CD14-positive monocyte (primary cell): Measurements from ENCODE around the gene TUT7. TPM values are rescaled to one million over a fixed set of nuclear protein-coding genes. Genes with fewer than 3 reads are reported as not detected.

Source experiments
- DNase-seq, 3 donors: peaks; one replicate each; pipeline ENCODE4 v3.0.0-alpha.2; 2011 to 2022
- H2AFZ ChIP-seq: 2 replicates; pipeline ENCODE4 v1.6.0; 2012; ENCODE audit warnings: mild to moderate bottlenecking, low read depth, low read length, inconsistent platforms; ENCODE audit not compliant: insufficient read depth, poor library complexity, severe bottlenecking
- H3K27ac ChIP-seq, 2 donors: 1 replicate in 1 of 2; 2 replicates in 1 of 2; pipeline ENCODE4 v1.5.1; 2012 to 2013; ENCODE audit warnings: low read length in 2 of 2, control low read depth in 1 of 2, inconsistent platforms in 1 of 2, low read depth in 1 of 2, mild to moderate bottlenecking in 1 of 2
- H3K27me3 ChIP-seq, 2 donors: one replicate each; pipeline versions ENCODE4 v1.6.0 to v1.6.1; 2011 to 2013; ENCODE audit warnings: low read length in 2 of 2; ENCODE audit not compliant: control insufficient read depth in 2 of 2, insufficient read depth in 2 of 2
- H3K36me3 ChIP-seq, 2 donors: replicated peaks in 1 of 2; 1 replicate in 1 of 2; 2 replicates in 1 of 2; pipeline versions ENCODE4 v1.5.1 to v1.6.1; 2012 to 2013; ENCODE audit warnings: low read length in 2 of 2, control low read depth in 1 of 2, inconsistent platforms in 1 of 2, mild to moderate bottlenecking in 1 of 2; ENCODE audit not compliant: insufficient read depth in 2 of 2, control insufficient read depth in 1 of 2
- H3K4me1 ChIP-seq, 2 donors: 1 replicate in 1 of 2; 2 replicates in 1 of 2; pipeline versions ENCODE4 v1.5.1 to v1.6.1; 2012 to 2013; ENCODE audit warnings: low read length in 2 of 2, control low read depth in 1 of 2, inconsistent platforms in 1 of 2, mild to moderate bottlenecking in 1 of 2, moderate library complexity in 1 of 2; ENCODE audit not compliant: insufficient read depth in 2 of 2, control insufficient read depth in 1 of 2
- H3K4me2 ChIP-seq: replicated peaks from 2 replicates; pipeline ENCODE3; 2012; ENCODE audit warnings: low read length, moderate library complexity, mild to moderate bottlenecking; ENCODE audit not compliant: poor library complexity, severe bottlenecking; ENCODE audit errors: extremely low read depth
- H3K4me3 ChIP-seq, 3 experiments: fragments of 200-600 bp in 1 of 3; sonication (generic) in 1 of 3; replicated peaks in 1 of 3; 1 replicate in 2 of 3; 2 replicates in 1 of 3; pipeline ENCODE4 v1.5.1; 2011 to 2013; ENCODE audit warnings: low read length in 3 of 3, mild to moderate bottlenecking in 3 of 3, control low read depth in 2 of 3, low read depth in 2 of 3, inconsistent platforms in 1 of 3, moderate library complexity in 1 of 3
- H3K79me2 ChIP-seq: 2 replicates; pipeline ENCODE4 v1.6.0; 2012; ENCODE audit warnings: mild to moderate bottlenecking, control low read depth, inconsistent platforms, low read length, moderate library complexity; ENCODE audit not compliant: insufficient read depth
- H3K9ac ChIP-seq: 2 replicates; pipeline ENCODE4 v1.6.0; 2017; ENCODE audit warnings: low read length, mild to moderate bottlenecking; ENCODE audit not compliant: insufficient read depth, poor library complexity, severe bottlenecking
- H3K9me3 ChIP-seq, 2 donors: replicated peaks in 1 of 2; 1 replicate in 1 of 2; 2 replicates in 1 of 2; pipeline versions ENCODE4 v1.5.1 to v1.6.1; 2012 to 2013; ENCODE audit warnings: low read length in 2 of 2, control low read depth in 1 of 2; ENCODE audit not compliant: control insufficient read depth in 1 of 2, insufficient read depth in 1 of 2
- H4K20me1 ChIP-seq: 2 replicates; pipeline ENCODE4 v1.6.0; 2012; ENCODE audit warnings: mild to moderate bottlenecking, low read length, control low read depth, moderate library complexity; ENCODE audit not compliant: insufficient read depth
- H3K27ac Mint-ChIP-seq, 7 donors: one replicate each; pipeline ENCODE4 v1.8.0; 2020; ENCODE audit warnings: mild to moderate bottlenecking in 7 of 7, mixed read lengths in 7 of 7, moderate library complexity in 6 of 7, inconsistent platforms in 2 of 7
- H3K27me3 Mint-ChIP-seq, 3 donors: one replicate each; pipeline ENCODE4 v1.8.0; 2021 to 2022; ENCODE audit warnings: low read depth in 3 of 3, mild to moderate bottlenecking in 3 of 3, mixed read lengths in 3 of 3, moderate library complexity in 3 of 3, inconsistent platforms in 1 of 3
- H3K36me3 Mint-ChIP-seq, 2 donors: one replicate each; pipeline ENCODE4 v1.8.0; 2020; ENCODE audit warnings: mixed read lengths in 2 of 2, inconsistent platforms in 1 of 2, mild to moderate bottlenecking in 1 of 2
- H3K4me1 Mint-ChIP-seq: one replicate; pipeline ENCODE4 v1.8.0; 2020; ENCODE audit warnings: mild to moderate bottlenecking, mixed read lengths
- H3K4me3 Mint-ChIP-seq, 2 donors: one replicate each; pipeline ENCODE4 v1.8.0; 2020; ENCODE audit warnings: mild to moderate bottlenecking in 2 of 2, mixed read lengths in 2 of 2, moderate library complexity in 1 of 2
- H3K9me3 Mint-ChIP-seq, 7 donors: one replicate each; pipeline ENCODE4 v1.8.0; 2020 to 2022; ENCODE audit warnings: mixed read lengths in 7 of 7, mild to moderate bottlenecking in 6 of 7, moderate library complexity in 6 of 7, inconsistent platforms in 2 of 7
- CTCF ChIP-seq: fragments of 200-600 bp; IDR thresholded peaks from one replicate; pipeline ENCODE4 v1.8.0; 2022; ENCODE audit warnings: antibody characterized with exemption, mild to moderate bottlenecking
- WGBS: methylation state at CpG from one replicate; pipeline ENCODE4 v1.1.5; 2013; ENCODE audit warnings: missing lambda C conversion rate; ENCODE audit not compliant: insufficient coverage; 5-methylcytosine and 5-hydroxymethylcytosine counted together
- intact Hi-C, 2 donors: fragments of 100-400 bp; cut with micrococcal nuclease; formaldehyde crosslinking; loops; one replicate each; pipeline versions ENCODE4 v1.15.0 to v1.15.1; 2023
- polyA plus RNA-seq, 3 donors: library from polyadenylated mRNA; depleted of rRNA in 1 of 3; unstranded in 2 of 3; stranded (reverse) in 1 of 3; fragments of 300-500 nt in 2 of 3; fragments of >200 nt in 1 of 3; fragmentation: Illumina TruSeq in 2 of 3; gene quantifications; 1 replicate in 2 of 3; 2 replicates in 1 of 3; pipeline ENCODE4 v1.2.3, GENCODE V29; 2012 to 2021

Gene TUT7
- polyA plus RNA-seq, 3 donors = 14.2 to 51.6 (median 27.9) TPM

GRCh38 chr9:86246752-86247161 lies 107.5 kb downstream of the TUT7 start:
- 66% methylated on average over 4 of the region's 6 CpGs for WGBS
- Mint-ChIP-seq H3K36me3 (no peaks in the 10 kb centered on the region), H3K27ac (no peak overlapping the region), H3K27me3 (peaks cover 0 to 3% (median 0%) of the 10 kb centered on the region in 3 donors), H3K4me3 (no peak overlapping the region), H3K4me1 (peaks cover 4% of the 10 kb centered on the region), H3K9me3 (peaks cover 1 to 8% (median 3%) of the 10 kb centered on the region in 7 donors)
- Histone ChIP-seq H3K36me3 (no peaks in the 10 kb centered on the region), H3K27me3 (no peaks in the 10 kb centered on the region), H4K20me1 (no peaks in the 10 kb centered on the region), H3K4me3 (no peak overlapping the region), H3K9ac (no peak overlapping the region), H3K79me2 (no peaks in the 10 kb centered on the region), H3K27ac (no peak overlapping the region), H3K4me1 (no peaks in the 10 kb centered on the region), H3K9me3 (peaks cover 0 to 1% of the 10 kb centered on the region in 2 donors), H3K4me2 (no peak overlapping the region), H2AFZ (no peak overlapping the region)
- intact Hi-C loops = no loop called here
- TF ChIP-seq CTCF = no peak
- no peak for DNase-seq

GRCh38 chr9:86242071-86242470 lies 112.1 kb downstream of the TUT7 start:
- H3K27ac Mint-ChIP-seq = no peak overlapping the region
- Histone ChIP-seq H3K4me2 (no peak overlapping the region), H3K4me1 (no peaks in the 10 kb centered on the region), H3K27me3 (no peaks in the 10 kb centered on the region), H3K79me2 (no peaks in the 10 kb centered on the region), H3K36me3 (no peaks in the 10 kb centered on the region), H4K20me1 (no peaks in the 10 kb centered on the region), H2AFZ (no peak overlapping the region), H3K27ac (no peak overlapping the region), H3K9ac (no peak overlapping the region), H3K9me3 (no peaks in the 10 kb centered on the region), H3K4me3 (no peak overlapping the region)
- TF ChIP-seq CTCF = no peak
- H3K36me3 Mint-ChIP-seq = no peaks in the 10 kb centered on the region
- H3K9me3 Mint-ChIP-seq = peaks cover 0 to 2% (median 0%) of the 10 kb centered on the region in 7 donors
- DNase-seq = no peak
- intact Hi-C loops = no loop called here
- H3K4me1 Mint-ChIP-seq = peaks cover 4% of the 10 kb centered on the region
- H3K4me3 Mint-ChIP-seq = no peak overlapping the region
- peaks cover 0 to 2% (median 2%) of the 10 kb centered on the region in 3 donors for H3K27me3 Mint-ChIP-seq
- WGBS = 0% methylated on average over 1 of the region's 2 CpGs
